Activated naive CD4-positive, alpha-beta T cell treated with anti-CD3 and anti-CD28 coated beads for 36 hours (primary cell): ENCODE measurements around the gene SEL1L2. TPM values are rescaled to one million over a fixed set of nuclear protein-coding genes. Genes with fewer than 3 reads are reported as not detected.

Experiments used
- CTCF ChIA-PET: fragments of 350-600 bp; sonication (Branson Sonifier 250); formaldehyde crosslinking; loops from one replicate; lab custom pipeline; 2021; ENCODE audit warnings: antibody characterized with exemption; lab: Charles Lee
- DNase-seq: peaks from one replicate; pipeline ENCODE4 v3.0.0-alpha.2; 2020
- H3K27ac Mint-ChIP-seq: one replicate; pipeline ENCODE4 v1.8.0; 2021; ENCODE audit warnings: mild to moderate bottlenecking, mixed read lengths
- H3K27me3 Mint-ChIP-seq: one replicate; pipeline ENCODE4 v1.8.0; 2021; ENCODE audit warnings: low read depth, mixed read lengths
- H3K36me3 Mint-ChIP-seq: one replicate; pipeline ENCODE4 v1.8.0; 2021; ENCODE audit warnings: low read depth, mixed read lengths
- H3K4me1 Mint-ChIP-seq: one replicate; pipeline ENCODE4 v1.8.0; 2021; ENCODE audit warnings: low read depth, mixed read lengths
- H3K4me3 Mint-ChIP-seq: one replicate; pipeline ENCODE4 v1.8.0; 2021; ENCODE audit warnings: mild to moderate bottlenecking, moderate library complexity, mixed read lengths
- H3K9me3 Mint-ChIP-seq: one replicate; pipeline ENCODE4 v1.8.0; 2021; ENCODE audit warnings: mixed read lengths
- intact Hi-C: fragments of 100-400 bp; cut with micrococcal nuclease; formaldehyde crosslinking; loops from one replicate; pipeline ENCODE4 v1.15.1; 2023
- total RNA-seq, 2 experiments: library from RNA; stranded (reverse); gene quantifications; one replicate each; pipeline ENCODE4 v1.2.3, GENCODE V29; 2021

SEL1L2 gene
- total RNA-seq, 2 experiments from 2014 or later = not detected

- Mint-ChIP-seq H3K4me3 (no peak overlapping the region), H3K9me3 (no peaks in the 10 kb centered on the region), H3K4me1 (no peaks in the 10 kb centered on the region), H3K27ac (no peak overlapping the region), H3K36me3 (no peaks in the 10 kb centered on the region), H3K27me3 (peaks cover 6% of the 10 kb centered on the region)
- no peak for DNase-seq
- CTCF ChIA-PET = no interaction called here
- intact Hi-C loops = no loop called here
Measured at GRCh38 chr20:13878566-13878965, 111.8 kb downstream of the SEL1L2 start.

- intact Hi-C loops = no loop called here
- CTCF ChIA-PET = no interaction called here
- H3K27me3 Mint-ChIP-seq = peaks cover 6% of the 10 kb centered on the region
- H3K4me1 Mint-ChIP-seq = no peaks in the 10 kb centered on the region
- H3K27ac Mint-ChIP-seq = no peak overlapping the region
- H3K4me3 Mint-ChIP-seq = no peak overlapping the region
- no peak for DNase-seq
- no peaks in the 10 kb centered on the region for H3K9me3 Mint-ChIP-seq
- H3K36me3 Mint-ChIP-seq = no peaks in the 10 kb centered on the region
Measured at GRCh38 chr20:13877793-13878192, 112.6 kb downstream of the SEL1L2 start.

- DNase-seq = no peak
- Mint-ChIP-seq H3K4me1 (no peaks in the 10 kb centered on the region), H3K9me3 (no peaks in the 10 kb centered on the region), H3K36me3 (no peaks in the 10 kb centered on the region), H3K27ac (no peak overlapping the region), H3K27me3 (peaks cover 6% of the 10 kb centered on the region), H3K4me3 (no peak overlapping the region)
- CTCF ChIA-PET = no interaction called here
- intact Hi-C loops = no loop called here
Measured at GRCh38 chr20:13875265-13875811, 115.1 kb downstream of the SEL1L2 start.

- no peaks in the 10 kb centered on the region for H3K9me3 Mint-ChIP-seq
- intact Hi-C loops = no loop called here
- H3K4me3 Mint-ChIP-seq = no peak overlapping the region
- H3K4me1 Mint-ChIP-seq = no peaks in the 10 kb centered on the region
- H3K36me3 Mint-ChIP-seq = no peaks in the 10 kb centered on the region
- CTCF ChIA-PET = no interaction called here
- H3K27me3 Mint-ChIP-seq = peaks cover 6% of the 10 kb centered on the region
- DNase-seq = no peak
- no peak overlapping the region for H3K27ac Mint-ChIP-seq
Measured at GRCh38 chr20:13874394-13875157, 115.8 kb downstream of the SEL1L2 start.

GRCh38 chr20:13873831-13874230 is 116.6 kb downstream of the SEL1L2 start:
- CTCF ChIA-PET = no interaction called here
- H3K9me3 Mint-ChIP-seq = no peaks in the 10 kb centered on the region

GRCh38 chr20:13870170-13870748 is 120.2 kb downstream of the SEL1L2 start:
- no peak for DNase-seq
- H3K4me3 Mint-ChIP-seq = no peak overlapping the region
- H3K9me3 Mint-ChIP-seq = no peaks in the 10 kb centered on the region
- H3K36me3 Mint-ChIP-seq = no peaks in the 10 kb centered on the region
- peaks cover 2% of the 10 kb centered on the region for H3K27me3 Mint-ChIP-seq
- CTCF ChIA-PET = no interaction called here
- no peaks in the 10 kb centered on the region for H3K4me1 Mint-ChIP-seq
- intact Hi-C loops = no loop called here
- no peak overlapping the region for H3K27ac Mint-ChIP-seq

More at GRCh38 chr20:13873831-13874230, 116.6 kb downstream of the SEL1L2 start:
- Mint-ChIP-seq H3K36me3 (no peaks in the 10 kb centered on the region), H3K27ac (no peak overlapping the region), H3K4me3 (no peak overlapping the region), H3K27me3 (peaks cover 6% of the 10 kb centered on the region), H3K4me1 (no peaks in the 10 kb centered on the region)
- intact Hi-C loops = no loop called here
- no peak for DNase-seq

GRCh38 chr20:13868331-13868730 is 122.1 kb downstream of the SEL1L2 start:
- Mint-ChIP-seq H3K36me3 (no peaks in the 10 kb centered on the region), H3K27ac (no peak overlapping the region), H3K27me3 (peaks cover 3% of the 10 kb centered on the region), H3K4me1 (no peaks in the 10 kb centered on the region), H3K4me3 (no peak overlapping the region), H3K9me3 (no peaks in the 10 kb centered on the region)
- DNase-seq = no peak
- intact Hi-C loops = no loop called here
- CTCF ChIA-PET = interaction anchor here (0.7 kb wide), 1 partner anchor 597 kb away, joined by 6 read pairs; no protein-coding TSS in a partner anchor

GRCh38 chr20:13865791-13866351 is 124.5 kb downstream of the SEL1L2 start:
- Mint-ChIP-seq H3K9me3 (no peaks in the 10 kb centered on the region), H3K4me3 (no peak overlapping the region), H3K36me3 (no peaks in the 10 kb centered on the region), H3K27me3 (peaks cover 4% of the 10 kb centered on the region), H3K27ac (no peak overlapping the region), H3K4me1 (no peaks in the 10 kb centered on the region)
- no peak for DNase-seq
- CTCF ChIA-PET = no interaction called here
- intact Hi-C loops = no loop called here

- no peaks in the 10 kb centered on the region for H3K9me3 Mint-ChIP-seq
- H3K27ac Mint-ChIP-seq = no peak overlapping the region
- CTCF ChIA-PET = no interaction called here
- no peak for DNase-seq
- H3K4me3 Mint-ChIP-seq = no peak overlapping the region
- no peaks in the 10 kb centered on the region for H3K36me3 Mint-ChIP-seq
- peaks cover 6% of the 10 kb centered on the region for H3K27me3 Mint-ChIP-seq
- H3K4me1 Mint-ChIP-seq = no peaks in the 10 kb centered on the region
- intact Hi-C loops = no loop called here
Measured at GRCh38 chr20:13865156-13865555, 125.3 kb downstream of the SEL1L2 start.

- no peak overlapping the region for H3K4me3 Mint-ChIP-seq
- H3K4me1 Mint-ChIP-seq = no peaks in the 10 kb centered on the region
- DNase-seq = no peak
- intact Hi-C loops = no loop called here
- H3K27ac Mint-ChIP-seq = no peak overlapping the region
- no peaks in the 10 kb centered on the region for H3K36me3 Mint-ChIP-seq
- CTCF ChIA-PET = no interaction called here
- peaks cover 6% of the 10 kb centered on the region for H3K27me3 Mint-ChIP-seq
- no peaks in the 10 kb centered on the region for H3K9me3 Mint-ChIP-seq
Measured at GRCh38 chr20:13863244-13863643, 127.2 kb downstream of the SEL1L2 start.

- CTCF ChIA-PET = no interaction called here
- no peak overlapping the region for H3K4me3 Mint-ChIP-seq
- peaks cover 6% of the 10 kb centered on the region for H3K27me3 Mint-ChIP-seq
- H3K4me1 Mint-ChIP-seq = no peaks in the 10 kb centered on the region
- no peaks in the 10 kb centered on the region for H3K9me3 Mint-ChIP-seq
- H3K27ac Mint-ChIP-seq = no peak overlapping the region
- no peaks in the 10 kb centered on the region for H3K36me3 Mint-ChIP-seq
- no peak for DNase-seq
- intact Hi-C loops = no loop called here
Measured at GRCh38 chr20:13862245-13862644, 128.2 kb downstream of the SEL1L2 start.

GRCh38 chr20:13858871-13859270 is 131.5 kb downstream of the SEL1L2 start:
- H3K9me3 Mint-ChIP-seq = no peaks in the 10 kb centered on the region
- intact Hi-C loops = no loop called here
- H3K36me3 Mint-ChIP-seq = no peaks in the 10 kb centered on the region
- no peak overlapping the region for H3K27ac Mint-ChIP-seq
- H3K27me3 Mint-ChIP-seq = peaks cover 5% of the 10 kb centered on the region
- no peak for DNase-seq
- no peak overlapping the region for H3K4me3 Mint-ChIP-seq
- CTCF ChIA-PET = no interaction called here
- no peaks in the 10 kb centered on the region for H3K4me1 Mint-ChIP-seq
